Neural cell (in vitro differentiated cells): ENCODE measurements around the gene CREBBP.

Experiments
- EP300 ChIP-seq: fragments of 450-650 bp; conservative IDR thresholded peaks from 2 replicates; pipeline ENCODE4 v1.6.1; 2014; ENCODE audit warnings: antibody characterized with exemption, mild to moderate bottlenecking, moderate library complexity; ENCODE audit not compliant: poor library complexity, severe bottlenecking
- EZH2 ChIP-seq: fragments of 200-600, 300-800 bp; shearing (Covaris generic), sonication (generic); IDR thresholded peaks from 2 replicates; pipeline ENCODE4 v1.6.1; 2014; ENCODE audit warnings: antibody characterized with exemption, low read length, borderline replicate concordance, mild to moderate bottlenecking; ENCODE audit not compliant: insufficient read depth, poor library complexity, severe bottlenecking
- MXI1 ChIP-seq: fragments of 450-650 bp; conservative IDR thresholded peaks from 2 replicates; pipeline ENCODE4 v1.6.1; 2014; ENCODE audit warnings: antibody characterized with exemption, mild to moderate bottlenecking; ENCODE audit not compliant: poor library complexity, severe bottlenecking
- POLR2AphosphoS5 ChIP-seq: IDR thresholded peaks from 2 replicates; pipeline ENCODE4 v1.6.1; 2012
- RAD21 ChIP-seq: fragments of 450-650 bp; conservative IDR thresholded peaks from 2 replicates; pipeline ENCODE4 v1.6.1; 2014; ENCODE audit warnings: antibody characterized with exemption, mild to moderate bottlenecking, moderate library complexity
- SMC3 ChIP-seq: fragments of 450-650 bp; conservative IDR thresholded peaks from 2 replicates; pipeline ENCODE4 v1.6.1; 2014; ENCODE audit warnings: antibody characterized with exemption, mild to moderate bottlenecking, moderate library complexity; ENCODE audit not compliant: poor library complexity
- TAF1 ChIP-seq: IDR thresholded peaks from 2 replicates; pipeline ENCODE4 v1.6.1; 2012; ENCODE audit warnings: low read depth
- TF ChIP-seq, protein P1 (sequence below): fragments of 450-650 bp; IDR thresholded peaks from 2 replicates; pipeline ENCODE4 v1.5.1; 2014; ENCODE audit warnings: antibody characterized with exemption, mild to moderate bottlenecking, moderate library complexity; ENCODE audit not compliant: poor library complexity, severe bottlenecking
- TF ChIP-seq, protein P2 (sequence below): IDR thresholded peaks from 2 replicates; pipeline ENCODE4 v1.6.1; 2012; ENCODE audit warnings: borderline replicate concordance

DNA sequence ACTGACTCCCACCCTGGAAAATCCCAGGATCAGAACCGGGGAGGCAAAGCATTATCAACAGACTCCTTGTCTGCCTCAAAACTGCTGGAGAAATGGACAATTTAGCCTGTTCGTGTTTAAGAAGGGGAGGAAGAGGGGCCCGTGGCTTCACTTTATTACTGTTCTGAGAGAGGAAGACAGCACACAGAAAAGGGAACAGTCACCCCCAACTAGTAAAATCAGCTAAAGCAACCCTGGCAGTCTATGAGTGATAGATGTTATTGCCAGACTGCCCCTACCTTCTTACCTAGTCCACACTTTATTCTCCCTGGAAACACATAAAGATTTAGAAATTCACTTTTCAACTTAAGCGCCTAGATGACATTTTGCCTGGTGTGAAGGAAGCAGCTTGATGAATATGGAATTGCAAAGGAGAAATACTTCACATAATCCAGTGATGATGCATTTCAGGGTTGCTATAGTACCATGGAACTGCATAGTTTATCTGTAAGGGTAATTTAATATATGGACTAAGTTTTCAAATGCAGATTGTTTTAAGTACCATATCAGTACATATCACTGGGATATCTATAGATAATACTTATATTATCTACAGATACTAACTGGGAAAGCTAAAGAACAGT is 126.3 kb downstream of the CREBBP start:
- TF ChIP-seq, protein P1, sequence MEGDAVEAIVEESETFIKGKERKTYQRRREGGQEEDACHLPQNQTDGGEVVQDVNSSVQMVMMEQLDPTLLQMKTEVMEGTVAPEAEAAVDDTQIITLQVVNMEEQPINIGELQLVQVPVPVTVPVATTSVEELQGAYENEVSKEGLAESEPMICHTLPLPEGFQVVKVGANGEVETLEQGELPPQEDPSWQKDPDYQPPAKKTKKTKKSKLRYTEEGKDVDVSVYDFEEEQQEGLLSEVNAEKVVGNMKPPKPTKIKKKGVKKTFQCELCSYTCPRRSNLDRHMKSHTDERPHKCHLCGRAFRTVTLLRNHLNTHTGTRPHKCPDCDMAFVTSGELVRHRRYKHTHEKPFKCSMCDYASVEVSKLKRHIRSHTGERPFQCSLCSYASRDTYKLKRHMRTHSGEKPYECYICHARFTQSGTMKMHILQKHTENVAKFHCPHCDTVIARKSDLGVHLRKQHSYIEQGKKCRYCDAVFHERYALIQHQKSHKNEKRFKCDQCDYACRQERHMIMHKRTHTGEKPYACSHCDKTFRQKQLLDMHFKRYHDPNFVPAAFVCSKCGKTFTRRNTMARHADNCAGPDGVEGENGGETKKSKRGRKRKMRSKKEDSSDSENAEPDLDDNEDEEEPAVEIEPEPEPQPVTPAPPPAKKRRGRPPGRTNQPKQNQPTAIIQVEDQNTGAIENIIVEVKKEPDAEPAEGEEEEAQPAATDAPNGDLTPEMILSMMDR, result no peak
- TF ChIP-seq, protein P2, sequence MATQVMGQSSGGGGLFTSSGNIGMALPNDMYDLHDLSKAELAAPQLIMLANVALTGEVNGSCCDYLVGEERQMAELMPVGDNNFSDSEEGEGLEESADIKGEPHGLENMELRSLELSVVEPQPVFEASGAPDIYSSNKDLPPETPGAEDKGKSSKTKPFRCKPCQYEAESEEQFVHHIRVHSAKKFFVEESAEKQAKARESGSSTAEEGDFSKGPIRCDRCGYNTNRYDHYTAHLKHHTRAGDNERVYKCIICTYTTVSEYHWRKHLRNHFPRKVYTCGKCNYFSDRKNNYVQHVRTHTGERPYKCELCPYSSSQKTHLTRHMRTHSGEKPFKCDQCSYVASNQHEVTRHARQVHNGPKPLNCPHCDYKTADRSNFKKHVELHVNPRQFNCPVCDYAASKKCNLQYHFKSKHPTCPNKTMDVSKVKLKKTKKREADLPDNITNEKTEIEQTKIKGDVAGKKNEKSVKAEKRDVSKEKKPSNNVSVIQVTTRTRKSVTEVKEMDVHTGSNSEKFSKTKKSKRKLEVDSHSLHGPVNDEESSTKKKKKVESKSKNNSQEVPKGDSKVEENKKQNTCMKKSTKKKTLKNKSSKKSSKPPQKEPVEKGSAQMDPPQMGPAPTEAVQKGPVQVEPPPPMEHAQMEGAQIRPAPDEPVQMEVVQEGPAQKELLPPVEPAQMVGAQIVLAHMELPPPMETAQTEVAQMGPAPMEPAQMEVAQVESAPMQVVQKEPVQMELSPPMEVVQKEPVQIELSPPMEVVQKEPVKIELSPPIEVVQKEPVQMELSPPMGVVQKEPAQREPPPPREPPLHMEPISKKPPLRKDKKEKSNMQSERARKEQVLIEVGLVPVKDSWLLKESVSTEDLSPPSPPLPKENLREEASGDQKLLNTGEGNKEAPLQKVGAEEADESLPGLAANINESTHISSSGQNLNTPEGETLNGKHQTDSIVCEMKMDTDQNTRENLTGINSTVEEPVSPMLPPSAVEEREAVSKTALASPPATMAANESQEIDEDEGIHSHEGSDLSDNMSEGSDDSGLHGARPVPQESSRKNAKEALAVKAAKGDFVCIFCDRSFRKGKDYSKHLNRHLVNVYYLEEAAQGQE, result no peak
- no peak for TF ChIP-seq TAF1
- no peak for TF ChIP-seq EZH2
- no peak for TF ChIP-seq RAD21
- no peak for TF ChIP-seq POLR2AphosphoS5
- no peak for TF ChIP-seq MXI1
- no peak for TF ChIP-seq EP300
- TF ChIP-seq SMC3, result no peak
